RWPE1 (cell line): Measurements from ENCODE around the gene MYH14.
A peak's percentile ranks its signal among the peaks of the same experiment; 100 is the strongest.

Experiments used
- CTCF ChIA-PET: fragments of 350-600 bp; sonication (Branson Sonifier 250); formaldehyde crosslinking; extraction: SDS; loops from one replicate; lab custom pipeline; 2021; lab: Yijun Ruan, JAX
- POLR2A ChIA-PET: fragments of 400-600 bp; formaldehyde crosslinking; extraction: SDS; loops from one replicate; lab custom pipeline; 2020; ENCODE audit warnings: antibody characterized with exemption; ENCODE audit not compliant: low non-redundant PET; lab: Yijun Ruan, JAX
- DNase-seq: peaks from one replicate; pipeline ENCODE4 v3.0.0; 2012; ENCODE audit warnings: low spot score
- H3K27ac ChIP-seq: fragments of 450-650 bp; 2 replicates; pipeline ENCODE4 v1.5.1; 2017
- TF ChIP-seq, protein P1 (sequence below): fragments of 450-650 bp; conservative IDR thresholded peaks from 2 replicates; pipeline ENCODE4 v1.5.1; 2017; ENCODE audit warnings: low read depth, mild to moderate bottlenecking

Gene MYH14

GRCh38 chr19:50266041-50266440 is 62.6 kb downstream of the MYH14 start:
- DNase-seq = no peak
- H3K27ac ChIP-seq = no peak overlapping the region
- ChIA-PET CTCF (interaction anchor here (0.7 to 1.1 kb wide), 2 partner anchors 14 to 118 kb away, joined by 3 to 4 read pairs; no protein-coding TSS in a partner anchor), POLR2A (no interaction called here)
- TF ChIP-seq, protein P1, sequence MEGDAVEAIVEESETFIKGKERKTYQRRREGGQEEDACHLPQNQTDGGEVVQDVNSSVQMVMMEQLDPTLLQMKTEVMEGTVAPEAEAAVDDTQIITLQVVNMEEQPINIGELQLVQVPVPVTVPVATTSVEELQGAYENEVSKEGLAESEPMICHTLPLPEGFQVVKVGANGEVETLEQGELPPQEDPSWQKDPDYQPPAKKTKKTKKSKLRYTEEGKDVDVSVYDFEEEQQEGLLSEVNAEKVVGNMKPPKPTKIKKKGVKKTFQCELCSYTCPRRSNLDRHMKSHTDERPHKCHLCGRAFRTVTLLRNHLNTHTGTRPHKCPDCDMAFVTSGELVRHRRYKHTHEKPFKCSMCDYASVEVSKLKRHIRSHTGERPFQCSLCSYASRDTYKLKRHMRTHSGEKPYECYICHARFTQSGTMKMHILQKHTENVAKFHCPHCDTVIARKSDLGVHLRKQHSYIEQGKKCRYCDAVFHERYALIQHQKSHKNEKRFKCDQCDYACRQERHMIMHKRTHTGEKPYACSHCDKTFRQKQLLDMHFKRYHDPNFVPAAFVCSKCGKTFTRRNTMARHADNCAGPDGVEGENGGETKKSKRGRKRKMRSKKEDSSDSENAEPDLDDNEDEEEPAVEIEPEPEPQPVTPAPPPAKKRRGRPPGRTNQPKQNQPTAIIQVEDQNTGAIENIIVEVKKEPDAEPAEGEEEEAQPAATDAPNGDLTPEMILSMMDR = no peak

GRCh38 chr19:50266896-50267295 is 63.5 kb downstream of the MYH14 start:
- no peak overlapping the region for H3K27ac ChIP-seq
- TF ChIP-seq, protein P1 = no peak
- ChIA-PET POLR2A (no interaction called here), CTCF (interaction anchor here (0.7 to 1.1 kb wide), 2 partner anchors 14 to 119 kb away, joined by 3 to 4 read pairs; no protein-coding TSS in a partner anchor)
- peak; percentile 39 for DNase-seq

DNA sequence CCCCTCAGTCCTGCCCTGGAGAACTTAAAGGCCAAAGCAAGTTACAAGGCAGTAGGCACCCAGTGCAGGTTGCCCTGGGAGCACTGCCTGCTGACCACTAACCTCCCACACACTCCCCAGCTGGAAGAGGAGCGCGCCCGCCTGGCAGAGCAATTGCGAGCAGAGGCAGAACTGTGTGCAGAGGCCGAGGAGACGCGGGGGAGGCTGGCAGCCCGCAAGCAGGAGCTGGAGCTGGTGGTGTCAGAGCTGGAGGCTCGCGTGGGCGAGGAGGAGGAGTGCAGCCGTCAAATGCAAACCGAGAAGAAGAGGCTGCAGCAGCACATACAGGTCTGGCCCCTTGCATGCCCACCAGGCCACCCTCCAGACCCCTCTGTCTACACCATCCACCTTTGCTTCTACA is 64.6 kb downstream of the MYH14 start:
- POLR2A ChIA-PET = no interaction called here
- DNase-seq = no peak
- CTCF ChIA-PET = interaction anchor here (0.5 to 1.0 kb wide), 4 partner anchors 9 to 999 kb away, joined by 3 read pairs; no protein-coding TSS in a partner anchor
- TF ChIP-seq, protein P1 = no peak
- no peak overlapping the region for H3K27ac ChIP-seq

DNA sequence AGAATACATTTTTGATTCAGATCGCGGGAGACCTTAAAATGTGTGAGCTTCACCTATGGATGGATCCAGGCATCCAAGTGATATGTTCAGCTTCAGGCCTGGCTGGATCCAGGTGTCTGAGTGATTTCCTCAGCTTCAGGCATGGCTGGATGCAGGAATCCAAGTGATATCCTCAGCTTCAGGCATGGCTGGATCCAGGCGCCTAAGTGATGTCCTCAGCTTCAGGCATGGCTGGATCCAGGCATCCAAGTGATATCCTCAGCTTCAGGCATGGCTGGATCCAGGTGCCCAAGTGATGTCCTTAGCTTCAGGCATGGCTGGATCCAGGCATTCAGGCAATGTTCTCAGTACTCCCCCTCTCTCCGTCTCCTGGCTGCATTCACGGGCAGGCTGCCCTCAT is 65.1 kb downstream of the MYH14 start:
- TF ChIP-seq, protein P1 = no peak
- CTCF ChIA-PET = interaction anchor here (0.5 to 1.0 kb wide), 4 partner anchors 10 to 1000 kb away, joined by 3 read pairs; no protein-coding TSS in a partner anchor
- POLR2A ChIA-PET = no interaction called here
- H3K27ac ChIP-seq = no peak overlapping the region
- no peak for DNase-seq

- ChIA-PET POLR2A (no interaction called here), CTCF (no interaction called here)
- TF ChIP-seq, protein P1 = no peak
- no peak overlapping the region for H3K27ac ChIP-seq
- no peak for DNase-seq
These were observed 66.2 kb downstream of the MYH14 start for GRCh38 chr19:50269653-50270052.

DNA sequence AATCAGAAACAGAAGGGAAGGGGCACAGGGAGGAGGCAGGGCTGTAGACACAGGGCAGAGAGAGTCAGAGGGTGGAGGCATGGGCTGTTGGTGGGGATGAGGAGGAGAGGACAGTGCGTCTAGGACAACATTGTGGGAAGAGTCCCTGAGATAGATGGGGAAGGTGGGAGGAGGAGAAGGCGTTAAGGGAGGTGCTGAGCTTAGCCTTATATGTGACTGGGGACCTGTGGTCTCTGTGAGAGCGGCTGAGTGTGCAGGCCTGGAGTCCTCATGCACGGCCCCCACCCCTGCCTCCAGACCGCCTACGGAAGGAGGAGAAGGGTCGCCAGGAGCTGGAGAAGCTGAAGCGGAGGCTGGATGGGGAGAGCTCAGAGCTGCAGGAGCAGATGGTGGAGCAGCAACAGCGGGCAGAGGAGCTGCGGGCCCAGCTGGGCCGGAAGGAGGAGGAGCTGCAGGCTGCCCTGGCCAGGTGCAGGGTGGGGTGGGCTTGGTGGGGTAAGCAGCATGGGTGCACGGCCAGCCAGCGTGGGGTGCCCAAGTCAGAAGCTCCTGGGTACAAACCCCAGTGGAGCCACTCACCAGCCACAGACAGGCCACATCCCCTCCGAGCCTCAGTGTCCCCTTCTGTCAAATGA is 69.0 kb downstream of the MYH14 start:
- no peak overlapping the region for H3K27ac ChIP-seq
- POLR2A ChIA-PET = no interaction called here

More for the DNA sequence above, 69.0 kb downstream of the MYH14 start:
- TF ChIP-seq, protein P1 = no peak
- no peak for DNase-seq
- CTCF ChIA-PET = no interaction called here
